ENCODE data around the gene C5. TPM values are rescaled to one million over a fixed set of nuclear protein-coding genes. Genes with fewer than 3 reads are reported as not detected.
A peak's percentile ranks its signal among the peaks of the same experiment; 100 is the strongest.

The C5 gene
- total RNA-seq, 3 donors from 2014 or later: 0.11 to 0.27 (median 0.18) TPM

- Mint-ChIP-seq H3K36me3 (ENCODE audit: insufficient read depth) (no peaks in the 10 kb centered on the region), H3K4me3 (no peak overlapping the region), H3K27me3 (ENCODE audit: low read depth) (no peaks in the 10 kb centered on the region), H3K4me1 (ENCODE audit: low read depth) (no peaks in the 10 kb centered on the region), H3K9me3 (no peaks in the 10 kb centered on the region)
- no peak for ATAC-seq
- DNase-seq: no peak
Observed at GRCh38 chr9:120950421-120951388, 99.4 kb downstream of the C5 start.

GRCh38 chr9:120949290-120949689, 100.8 kb downstream of the C5 start:
- Mint-ChIP-seq H3K27me3 (ENCODE audit: low read depth) (no peaks in the 10 kb centered on the region), H3K4me1 (ENCODE audit: low read depth) (no peaks in the 10 kb centered on the region), H3K9me3 (no peaks in the 10 kb centered on the region), H3K36me3 (ENCODE audit: insufficient read depth) (no peaks in the 10 kb centered on the region), H3K4me3 (no peak overlapping the region)
- no peak for DNase-seq
- ATAC-seq: no peak

GRCh38 chr9:120948824-120949223, 101.3 kb downstream of the C5 start:
- H3K9me3 Mint-ChIP-seq: no peaks in the 10 kb centered on the region
- H3K4me3 Mint-ChIP-seq: no peak overlapping the region
- H3K27me3 Mint-ChIP-seq (ENCODE audit: low read depth): no peaks in the 10 kb centered on the region
- DNase-seq (no peak), ATAC-seq (no peak)
- no peaks in the 10 kb centered on the region for H3K36me3 Mint-ChIP-seq (ENCODE audit: insufficient read depth)
- no peaks in the 10 kb centered on the region for H3K4me1 Mint-ChIP-seq (ENCODE audit: low read depth)

DNA sequence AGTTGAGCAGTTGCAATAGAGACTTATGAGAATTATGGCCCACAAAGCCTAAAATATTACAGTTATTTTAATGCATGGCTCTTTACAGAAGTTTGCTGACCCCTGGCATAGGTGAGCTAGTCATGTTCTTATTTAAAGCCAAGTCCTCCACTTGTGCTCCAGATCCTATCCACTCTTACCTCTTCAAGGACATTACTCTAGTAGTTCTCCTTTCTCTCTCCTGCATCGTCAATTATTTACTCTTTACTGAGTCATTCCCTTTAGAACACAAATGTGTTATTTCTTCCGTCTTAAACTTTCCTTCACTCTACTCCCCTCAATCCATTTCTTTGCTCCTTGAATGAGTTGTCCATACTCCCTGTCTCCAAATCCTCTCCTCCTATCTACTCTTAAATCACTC, 102.9 kb downstream of the C5 start:
- no peak overlapping the region for H3K4me3 Mint-ChIP-seq
- no peaks in the 10 kb centered on the region for H3K9me3 Mint-ChIP-seq
- H3K27me3 Mint-ChIP-seq (ENCODE audit: low read depth): no peaks in the 10 kb centered on the region
- DNase-seq: no peak
- no peaks in the 10 kb centered on the region for H3K4me1 Mint-ChIP-seq (ENCODE audit: low read depth)
- no peak for ATAC-seq
- H3K36me3 Mint-ChIP-seq (ENCODE audit: insufficient read depth): no peaks in the 10 kb centered on the region

DNA sequence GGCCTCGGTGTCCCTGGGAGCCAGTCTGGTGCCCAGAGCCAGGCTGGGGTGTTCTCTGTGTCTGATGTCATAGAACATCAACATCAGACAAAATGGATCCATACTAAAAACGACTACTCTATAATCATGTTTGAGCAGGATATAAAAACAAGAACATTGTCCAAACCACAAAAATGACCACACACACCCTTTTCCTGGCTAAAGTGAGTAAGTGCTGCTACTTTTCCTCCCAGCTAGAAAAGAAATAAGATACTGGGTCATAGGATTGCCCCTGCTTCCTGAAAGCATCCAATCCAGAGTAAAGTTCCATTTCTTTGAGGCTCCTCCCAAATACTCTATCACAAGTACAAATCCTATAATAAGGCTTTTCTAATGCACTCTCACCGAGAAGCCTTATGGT, 103.8 kb downstream of the C5 start:
- Mint-ChIP-seq H3K36me3 (ENCODE audit: insufficient read depth) (no peaks in the 10 kb centered on the region), H3K4me3 (no peak overlapping the region), H3K9me3 (no peaks in the 10 kb centered on the region), H3K27me3 (ENCODE audit: low read depth) (no peaks in the 10 kb centered on the region), H3K4me1 (ENCODE audit: low read depth) (no peaks in the 10 kb centered on the region)
- ATAC-seq (no peak), DNase-seq (no peak)

DNA sequence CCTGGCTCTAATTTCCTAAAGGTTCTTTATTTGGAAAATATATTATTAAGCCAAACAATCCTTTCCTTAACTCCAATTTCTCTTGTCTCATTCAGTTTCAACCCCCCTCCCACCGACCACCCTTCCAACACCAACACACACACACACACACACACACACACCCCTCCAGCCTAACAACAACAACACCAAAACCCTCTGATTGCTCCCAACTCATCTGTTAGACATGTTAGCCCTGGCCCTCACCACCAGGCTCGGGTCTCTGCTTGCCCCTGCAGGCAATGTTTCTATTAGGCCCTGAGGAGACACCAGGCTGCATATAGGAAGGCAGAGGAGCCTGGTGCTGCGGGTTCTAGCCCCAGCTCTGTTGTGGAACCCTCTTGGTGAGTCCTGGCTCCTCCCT, 105.1 kb downstream of the C5 start:
- Mint-ChIP-seq H3K4me3 (no peak overlapping the region), H3K36me3 (ENCODE audit: insufficient read depth) (no peaks in the 10 kb centered on the region), H3K27me3 (ENCODE audit: low read depth) (no peaks in the 10 kb centered on the region), H3K9me3 (no peaks in the 10 kb centered on the region), H3K4me1 (ENCODE audit: low read depth) (no peaks in the 10 kb centered on the region)
- DNase-seq: no peak
- ATAC-seq: no peak

- H3K4me3 Mint-ChIP-seq: no peak overlapping the region
Observed at GRCh38 chr9:120944434-120944843, 105.6 kb downstream of the C5 start.

GRCh38 chr9:120942186-120943001, 107.7 kb downstream of the C5 start:
- no peak overlapping the region for H3K4me3 Mint-ChIP-seq
- H3K4me1 Mint-ChIP-seq (ENCODE audit: low read depth): peaks cover 3% of the 10 kb centered on the region
- no peaks in the 10 kb centered on the region for H3K27me3 Mint-ChIP-seq (ENCODE audit: low read depth)
- H3K9me3 Mint-ChIP-seq: no peaks in the 10 kb centered on the region
- ATAC-seq (no peak), DNase-seq (no peak)
- no peaks in the 10 kb centered on the region for H3K36me3 Mint-ChIP-seq (ENCODE audit: insufficient read depth)

More at GRCh38 chr9:120944434-120944843, 105.6 kb downstream of the C5 start:
- no peak for DNase-seq
- Mint-ChIP-seq H3K36me3 (ENCODE audit: insufficient read depth) (no peaks in the 10 kb centered on the region), H3K27me3 (ENCODE audit: low read depth) (no peaks in the 10 kb centered on the region), H3K4me1 (ENCODE audit: low read depth) (no peaks in the 10 kb centered on the region), H3K9me3 (no peaks in the 10 kb centered on the region)
- no peak for ATAC-seq

- H3K36me3 Mint-ChIP-seq (ENCODE audit: insufficient read depth): no peaks in the 10 kb centered on the region
- ATAC-seq (no peak), DNase-seq (no peak)
- H3K4me3 Mint-ChIP-seq: no peak overlapping the region
- peaks cover 13% of the 10 kb centered on the region for H3K4me1 Mint-ChIP-seq (ENCODE audit: low read depth)
- no peaks in the 10 kb centered on the region for H3K27me3 Mint-ChIP-seq (ENCODE audit: low read depth)
- no peaks in the 10 kb centered on the region for H3K9me3 Mint-ChIP-seq
Observed at GRCh38 chr9:120941046-120941770, 108.9 kb downstream of the C5 start.

- peaks cover 19% of the 10 kb centered on the region for H3K4me1 Mint-ChIP-seq (ENCODE audit: low read depth)
- no peak for ATAC-seq
- H3K27me3 Mint-ChIP-seq (ENCODE audit: low read depth): no peaks in the 10 kb centered on the region
- no peaks in the 10 kb centered on the region for H3K36me3 Mint-ChIP-seq (ENCODE audit: insufficient read depth)
- no peak for DNase-seq
- H3K4me3 Mint-ChIP-seq: no peak overlapping the region
- H3K9me3 Mint-ChIP-seq: no peaks in the 10 kb centered on the region
Observed at GRCh38 chr9:120940573-120940972, 109.5 kb downstream of the C5 start.

GRCh38 chr9:120938851-120939250, 111.2 kb downstream of the C5 start:
- Mint-ChIP-seq H3K27me3 (ENCODE audit: low read depth) (no peaks in the 10 kb centered on the region), H3K9me3 (no peaks in the 10 kb centered on the region), H3K4me1 (ENCODE audit: low read depth) (peaks cover 35% of the 10 kb centered on the region), H3K4me3 (no peak overlapping the region), H3K36me3 (ENCODE audit: insufficient read depth) (no peaks in the 10 kb centered on the region)
- DNase-seq (no peak), ATAC-seq (no peak)

DNA sequence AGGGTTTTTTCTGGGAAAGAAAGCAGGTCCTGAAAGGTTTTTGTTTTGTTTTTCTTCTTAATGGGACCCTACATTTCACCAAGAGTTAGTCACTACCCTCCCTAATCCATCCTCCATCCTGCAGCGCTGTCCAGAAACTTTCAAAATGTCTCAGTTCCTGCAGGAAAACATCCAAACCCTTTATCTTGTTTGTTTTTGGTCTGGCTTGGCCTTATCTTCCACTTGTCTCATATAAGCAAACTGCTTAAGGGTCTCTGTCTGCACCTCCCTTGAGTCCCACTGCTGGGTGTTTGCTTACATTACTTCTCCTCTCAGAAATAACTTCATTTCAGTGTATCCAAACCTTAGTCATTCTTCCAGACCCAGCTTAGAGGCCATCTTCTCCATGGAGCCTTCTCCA, 112.5 kb downstream of the C5 start:
- Mint-ChIP-seq H3K36me3 (ENCODE audit: insufficient read depth) (no peaks in the 10 kb centered on the region), H3K9me3 (no peaks in the 10 kb centered on the region), H3K4me3 (no peak overlapping the region), H3K4me1 (ENCODE audit: low read depth) (peaks cover 47% of the 10 kb centered on the region), H3K27me3 (ENCODE audit: low read depth) (no peaks in the 10 kb centered on the region)
- no peak for DNase-seq
- no peak for ATAC-seq

- Mint-ChIP-seq H3K4me3 (peak overlapping the region; percentile 32), H3K4me1 (ENCODE audit: low read depth) (peaks cover 52% of the 10 kb centered on the region)
- no peak for DNase-seq
Observed at GRCh38 chr9:120937127-120937526, 112.9 kb downstream of the C5 start.

GRCh38 chr9:120936764-120937122, 113.3 kb downstream of the C5 start:
- no peak for ATAC-seq
- H3K9me3 Mint-ChIP-seq: no peaks in the 10 kb centered on the region
- peak overlapping the region; percentile 32 for H3K4me3 Mint-ChIP-seq
- no peaks in the 10 kb centered on the region for H3K27me3 Mint-ChIP-seq (ENCODE audit: low read depth)
- H3K4me1 Mint-ChIP-seq (ENCODE audit: low read depth): peaks cover 56% of the 10 kb centered on the region
- DNase-seq: no peak
- H3K36me3 Mint-ChIP-seq (ENCODE audit: insufficient read depth): no peaks in the 10 kb centered on the region

More at GRCh38 chr9:120937127-120937526, 112.9 kb downstream of the C5 start:
- H3K9me3 Mint-ChIP-seq: no peaks in the 10 kb centered on the region
- H3K27me3 Mint-ChIP-seq (ENCODE audit: low read depth): no peaks in the 10 kb centered on the region
- ATAC-seq: no peak
- H3K36me3 Mint-ChIP-seq (ENCODE audit: insufficient read depth): no peaks in the 10 kb centered on the region
